Ovary (tissue), 3 donors: ENCODE measurements around the gene DZIP1.

Experiments used
- POLR2A ChIP-seq: fragments of 450-650 bp; IDR thresholded peaks from one replicate; pipeline ENCODE4 v1.6.1; 2017; ENCODE audit warnings: antibody characterized with exemption, mild to moderate bottlenecking, moderate library complexity
- TF ChIP-seq, protein P1 (sequence below), 3 donors: fragments of 450-650 bp in 2 of 3; fragments of 200-600 bp in 1 of 3; IDR thresholded peaks; one replicate each; pipeline versions ENCODE4 v1.5.1 to v1.8.0; 2016 to 2022; ENCODE audit warnings: antibody characterized with exemption in 3 of 3, mild to moderate bottlenecking in 1 of 3
- donor health status: DM: no; HTN: no; CAD: no.

DNA sequence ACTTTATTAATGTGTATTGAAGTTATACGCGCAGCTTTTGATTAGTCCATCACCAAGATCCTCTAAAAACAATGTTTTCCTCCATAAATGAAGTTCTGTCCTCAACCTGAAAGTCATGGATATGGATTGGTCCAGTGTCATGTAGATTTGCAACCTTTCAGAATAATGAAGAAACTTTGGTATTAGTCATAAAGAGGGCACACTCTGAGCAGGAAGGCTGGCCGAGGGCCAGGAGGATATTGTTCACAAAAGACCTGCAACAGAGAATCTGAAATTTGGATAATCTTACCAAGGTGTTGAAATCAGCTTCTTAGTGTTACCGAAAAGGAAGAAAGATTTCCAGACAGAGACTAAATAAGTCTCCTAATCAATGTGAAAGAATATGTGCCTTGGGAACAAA, 71.3 kb downstream of the DZIP1 start:
- no peak for TF ChIP-seq POLR2A
- TF ChIP-seq, protein P1, sequence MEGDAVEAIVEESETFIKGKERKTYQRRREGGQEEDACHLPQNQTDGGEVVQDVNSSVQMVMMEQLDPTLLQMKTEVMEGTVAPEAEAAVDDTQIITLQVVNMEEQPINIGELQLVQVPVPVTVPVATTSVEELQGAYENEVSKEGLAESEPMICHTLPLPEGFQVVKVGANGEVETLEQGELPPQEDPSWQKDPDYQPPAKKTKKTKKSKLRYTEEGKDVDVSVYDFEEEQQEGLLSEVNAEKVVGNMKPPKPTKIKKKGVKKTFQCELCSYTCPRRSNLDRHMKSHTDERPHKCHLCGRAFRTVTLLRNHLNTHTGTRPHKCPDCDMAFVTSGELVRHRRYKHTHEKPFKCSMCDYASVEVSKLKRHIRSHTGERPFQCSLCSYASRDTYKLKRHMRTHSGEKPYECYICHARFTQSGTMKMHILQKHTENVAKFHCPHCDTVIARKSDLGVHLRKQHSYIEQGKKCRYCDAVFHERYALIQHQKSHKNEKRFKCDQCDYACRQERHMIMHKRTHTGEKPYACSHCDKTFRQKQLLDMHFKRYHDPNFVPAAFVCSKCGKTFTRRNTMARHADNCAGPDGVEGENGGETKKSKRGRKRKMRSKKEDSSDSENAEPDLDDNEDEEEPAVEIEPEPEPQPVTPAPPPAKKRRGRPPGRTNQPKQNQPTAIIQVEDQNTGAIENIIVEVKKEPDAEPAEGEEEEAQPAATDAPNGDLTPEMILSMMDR (IDR thresholded peaks at IDR 0.05) = no peak
